GM20000 (cell line): ENCODE data around the gene SLC39A3.

Source experiments
- DNase-seq: peaks from one replicate; pipeline ENCODE4 v3.0.0; 2012; ENCODE audit warnings: low spot score
- TF ChIP-seq, protein P1 (sequence below): IDR thresholded peaks from 2 replicates; pipeline ENCODE4 v1.5.1; 2012; ENCODE audit warnings: mild to moderate bottlenecking, control low read depth; ENCODE audit errors: extremely low read depth, missing control alignments

The SLC39A3 gene

DNA sequence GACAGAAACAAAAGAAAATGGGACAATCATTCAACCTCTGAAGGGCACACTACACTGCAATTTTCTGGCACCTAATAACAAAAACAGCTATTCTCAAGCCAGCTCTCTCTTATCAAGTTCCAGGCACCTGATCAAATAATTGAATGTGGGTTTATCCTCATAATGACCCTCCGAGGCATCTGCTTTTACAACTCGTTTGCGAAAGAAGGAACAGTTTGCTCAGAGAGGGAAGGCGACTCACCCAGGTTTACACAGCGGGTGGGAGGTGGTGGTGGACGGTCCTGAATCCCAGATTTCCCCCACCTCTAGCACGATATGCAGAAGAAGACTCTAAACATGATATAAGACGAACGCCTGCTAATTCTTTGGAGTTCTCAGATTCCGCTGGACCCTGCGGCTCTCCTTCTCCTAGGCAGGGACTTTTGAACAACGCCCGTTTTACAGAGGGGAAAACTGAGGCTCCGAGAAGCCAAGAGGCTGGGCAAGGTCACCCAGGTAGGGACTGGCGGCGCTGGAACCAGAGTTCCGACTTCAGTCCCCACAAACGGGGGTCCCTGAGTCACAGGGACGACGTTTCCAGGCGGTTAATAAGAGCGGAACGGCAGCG is 42.6 kb upstream of the SLC39A3 start:
- TF ChIP-seq, protein P1, sequence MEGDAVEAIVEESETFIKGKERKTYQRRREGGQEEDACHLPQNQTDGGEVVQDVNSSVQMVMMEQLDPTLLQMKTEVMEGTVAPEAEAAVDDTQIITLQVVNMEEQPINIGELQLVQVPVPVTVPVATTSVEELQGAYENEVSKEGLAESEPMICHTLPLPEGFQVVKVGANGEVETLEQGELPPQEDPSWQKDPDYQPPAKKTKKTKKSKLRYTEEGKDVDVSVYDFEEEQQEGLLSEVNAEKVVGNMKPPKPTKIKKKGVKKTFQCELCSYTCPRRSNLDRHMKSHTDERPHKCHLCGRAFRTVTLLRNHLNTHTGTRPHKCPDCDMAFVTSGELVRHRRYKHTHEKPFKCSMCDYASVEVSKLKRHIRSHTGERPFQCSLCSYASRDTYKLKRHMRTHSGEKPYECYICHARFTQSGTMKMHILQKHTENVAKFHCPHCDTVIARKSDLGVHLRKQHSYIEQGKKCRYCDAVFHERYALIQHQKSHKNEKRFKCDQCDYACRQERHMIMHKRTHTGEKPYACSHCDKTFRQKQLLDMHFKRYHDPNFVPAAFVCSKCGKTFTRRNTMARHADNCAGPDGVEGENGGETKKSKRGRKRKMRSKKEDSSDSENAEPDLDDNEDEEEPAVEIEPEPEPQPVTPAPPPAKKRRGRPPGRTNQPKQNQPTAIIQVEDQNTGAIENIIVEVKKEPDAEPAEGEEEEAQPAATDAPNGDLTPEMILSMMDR = no peak
- DNase-seq = no peak

DNA sequence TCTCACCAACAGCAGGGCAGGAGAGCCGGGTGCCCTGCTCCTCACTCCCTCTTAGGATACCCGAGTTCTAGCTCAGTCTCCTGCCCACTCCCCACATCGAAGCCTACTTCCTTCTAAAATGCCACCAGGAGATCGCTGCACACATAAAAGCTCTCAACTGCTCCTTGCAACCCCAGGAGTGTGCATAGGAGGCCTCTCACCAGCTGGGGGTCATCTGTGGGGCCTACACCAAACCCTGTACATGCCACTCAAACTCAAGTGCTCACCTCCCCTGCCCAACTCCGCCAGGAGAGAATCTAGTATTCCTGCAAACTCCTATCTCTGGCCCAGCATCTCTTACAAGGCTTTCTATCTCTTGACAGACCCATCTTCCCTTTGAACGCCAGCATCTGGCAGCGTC is 40.5 kb upstream of the SLC39A3 start:
- TF ChIP-seq, protein P1 = no peak

DNA sequence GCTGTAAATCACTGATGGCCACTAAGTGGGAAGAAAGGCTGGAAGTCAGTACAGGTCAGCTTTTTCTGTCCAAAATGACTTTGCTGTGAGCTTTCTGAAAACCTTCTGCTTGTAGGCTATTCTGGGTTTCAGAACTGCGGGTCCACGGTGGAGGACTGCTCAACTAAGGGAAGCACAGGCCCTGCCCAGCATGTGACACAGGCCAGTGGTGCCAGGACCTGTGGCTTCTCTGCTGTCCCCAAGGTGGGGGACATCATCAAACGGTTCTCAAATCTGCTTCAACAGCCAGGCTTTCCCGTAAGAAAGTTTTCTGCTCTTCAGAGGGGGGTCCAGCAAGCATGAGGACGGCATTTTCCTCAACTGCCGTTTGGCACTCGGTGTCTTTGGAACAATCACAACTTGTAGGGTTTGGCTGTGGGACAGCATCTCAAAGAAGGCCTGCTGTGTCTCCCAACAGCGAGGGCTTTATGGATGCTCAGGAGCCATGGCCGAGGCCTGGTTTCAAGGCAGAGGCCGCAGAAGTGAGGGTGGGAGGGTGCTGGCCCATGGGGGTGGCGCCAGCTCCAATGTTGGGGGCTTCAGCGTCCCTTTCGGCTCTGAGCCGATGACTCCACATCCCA is 39.4 kb upstream of the SLC39A3 start:
- DNase-seq = no peak

More for the DNA sequence above, 40.5 kb upstream of the SLC39A3 start:
- DNase-seq = no peak

DNA sequence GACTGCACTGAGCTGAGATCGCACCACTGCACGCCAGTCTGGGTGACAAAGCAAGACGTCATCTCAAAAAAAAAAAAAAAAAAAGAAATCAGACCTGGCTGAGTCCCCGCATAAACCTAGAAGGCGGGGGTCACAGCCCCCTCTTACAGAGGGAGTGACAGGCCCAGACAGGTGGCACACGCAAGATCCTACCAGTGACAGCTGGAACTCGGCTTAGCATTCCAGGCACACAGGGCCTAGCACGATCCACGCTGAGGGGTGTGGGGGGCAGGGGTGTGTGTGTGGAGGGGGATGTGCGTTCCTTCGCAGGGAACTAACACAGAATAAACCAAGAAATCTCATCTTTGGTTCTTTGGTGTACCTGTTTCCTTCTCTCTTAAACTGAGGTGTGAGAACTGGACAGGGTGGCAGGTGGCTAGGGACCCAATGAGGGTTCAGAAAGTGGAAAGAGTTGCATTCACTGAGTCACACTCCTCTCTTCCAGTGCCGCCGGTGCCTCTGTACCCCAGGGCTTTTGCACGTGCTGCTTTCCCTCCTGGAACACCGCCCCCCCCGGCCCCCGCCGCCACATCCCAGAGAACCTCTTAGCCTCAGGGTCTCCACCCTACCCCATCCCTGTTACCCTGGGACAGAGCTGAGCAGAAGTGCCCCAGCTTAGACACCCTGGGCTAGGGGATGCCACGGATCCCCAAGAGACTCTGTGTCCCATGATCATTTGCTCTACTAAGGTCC is 38.3 kb upstream of the SLC39A3 start:
- TF ChIP-seq, protein P1 = no peak
- no peak for DNase-seq

More for the DNA sequence above, 39.4 kb upstream of the SLC39A3 start:
- TF ChIP-seq, protein P1 = no peak

DNA sequence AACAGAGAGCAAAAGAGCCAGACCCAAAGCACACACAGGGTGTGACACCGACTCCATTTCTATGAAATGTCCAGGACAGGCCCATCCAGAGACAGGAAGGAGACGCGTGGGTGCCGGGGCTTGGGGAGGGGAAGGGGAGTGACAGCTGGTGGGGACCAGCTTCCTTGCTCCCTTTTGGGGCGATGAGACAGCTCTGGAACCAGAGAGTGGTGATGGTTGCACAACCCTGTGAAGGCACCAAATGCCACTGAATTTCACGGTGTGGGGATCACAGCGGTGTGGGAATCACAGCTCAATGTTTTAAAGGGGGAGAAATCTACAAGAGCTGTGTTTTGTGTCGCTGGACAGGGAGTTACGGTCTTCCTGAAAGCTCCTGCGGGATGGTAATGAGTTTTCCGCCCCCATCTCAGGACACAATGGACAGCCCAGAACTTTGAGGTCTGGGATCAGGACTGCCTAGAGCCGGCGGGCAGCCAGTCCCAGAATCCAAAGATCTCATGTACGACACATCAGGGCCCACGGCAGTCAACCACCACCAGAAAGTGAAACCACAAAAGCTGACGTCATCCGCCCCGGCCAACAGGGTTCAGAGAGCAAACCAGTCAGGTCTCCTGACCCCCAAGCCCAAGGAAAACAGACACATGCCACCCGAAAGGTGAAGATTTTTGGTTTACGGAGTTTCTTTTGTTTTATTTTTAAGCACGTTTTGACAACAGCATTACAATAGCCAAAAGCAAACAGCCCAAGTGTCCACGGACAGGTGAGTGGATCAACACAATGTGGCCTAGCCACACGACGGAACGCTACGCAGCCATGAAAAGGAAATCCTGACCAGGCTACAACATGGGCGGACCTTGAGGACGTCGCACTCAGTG is 36.0 kb upstream of the SLC39A3 start:
- TF ChIP-seq, protein P1 = no peak
- DNase-seq = peak; percentile 77

DNA sequence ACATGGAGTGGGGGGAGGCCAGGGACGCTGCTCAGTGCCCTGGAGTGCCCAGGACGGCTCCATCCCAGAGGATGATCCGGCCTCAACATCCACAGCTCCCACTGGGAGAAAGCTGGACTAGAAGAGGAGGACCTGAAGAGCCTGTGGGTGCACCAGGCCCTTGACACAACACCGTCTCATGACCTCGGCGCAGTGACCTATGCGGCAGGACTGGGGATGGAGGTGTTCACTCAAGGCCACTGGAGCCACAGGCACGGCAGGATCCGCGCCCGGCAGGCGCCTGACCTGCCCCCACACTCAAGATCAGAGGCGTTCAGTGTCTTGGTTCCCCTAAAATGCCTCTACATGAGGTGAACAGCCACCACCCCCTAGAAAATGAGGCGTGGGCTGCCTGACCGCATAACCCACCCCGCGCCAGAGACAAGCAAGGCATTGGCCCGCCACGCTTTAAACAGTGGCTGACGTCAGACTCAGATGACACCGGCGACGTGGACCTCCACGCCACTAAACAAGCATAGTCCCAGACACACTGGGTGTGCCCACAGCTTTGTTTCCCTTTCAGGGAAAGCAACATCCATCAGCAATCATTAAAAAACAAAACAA is 35.2 kb upstream of the SLC39A3 start:
- TF ChIP-seq, protein P1 = no peak
- DNase-seq = no peak
